ENCODE data around the gene BRD4. TPM values are rescaled to one million over a fixed set of nuclear protein-coding genes. Genes with fewer than 3 reads are reported as not detected.

BRD4 gene
- total RNA-seq, 1 donor from 2014 or later, result 104 TPM

GRCh38 chr19:15276620-15277215 lies 55.6 kb downstream of the BRD4 start:
- Mint-ChIP-seq H3K27me3 (ENCODE audit: low read depth) (no peaks in the 10 kb centered on the region), H3K4me1 (ENCODE audit: low read depth) (peaks cover 66% of the 10 kb centered on the region), H3K4me3 (ENCODE audit: unreplicated experiment) (no peak overlapping the region), H3K9me3 (ENCODE audit: low read depth) (no peaks in the 10 kb centered on the region), H3K36me3 (ENCODE audit: low read depth) (peaks cover 5% of the 10 kb centered on the region), H3K27ac (ENCODE audit: unreplicated experiment) (peak overlapping the region; percentile 66)
- DNase-seq (ENCODE audit: low spot score), result no peak
- no peak for TF ChIP-seq CTCF (IDR thresholded peaks at IDR 0.05)

- TF ChIP-seq CTCF (IDR thresholded peaks at IDR 0.05), result no peak
- Mint-ChIP-seq H3K4me1 (ENCODE audit: low read depth) (peaks cover 49% of the 10 kb centered on the region), H3K4me3 (ENCODE audit: unreplicated experiment) (no peak overlapping the region), H3K9me3 (ENCODE audit: low read depth) (no peaks in the 10 kb centered on the region), H3K27ac (ENCODE audit: unreplicated experiment) (no peak overlapping the region), H3K36me3 (ENCODE audit: low read depth) (peaks cover 27% of the 10 kb centered on the region), H3K27me3 (ENCODE audit: low read depth) (no peaks in the 10 kb centered on the region)
- no peak for DNase-seq (ENCODE audit: low spot score)
Observed at GRCh38 chr19:15274477-15274876, 57.9 kb downstream of the BRD4 start.

- no peak overlapping the region for H3K27ac Mint-ChIP-seq (ENCODE audit: unreplicated experiment)
- H3K27me3 Mint-ChIP-seq (ENCODE audit: low read depth), result no peaks in the 10 kb centered on the region
- H3K9me3 Mint-ChIP-seq (ENCODE audit: low read depth), result no peaks in the 10 kb centered on the region
- TF ChIP-seq CTCF (IDR thresholded peaks at IDR 0.05), result no peak
- H3K4me1 Mint-ChIP-seq (ENCODE audit: low read depth), result peaks cover 58% of the 10 kb centered on the region
- no peak for DNase-seq (ENCODE audit: low spot score)
- peaks cover 39% of the 10 kb centered on the region for H3K36me3 Mint-ChIP-seq (ENCODE audit: low read depth)
- no peak overlapping the region for H3K4me3 Mint-ChIP-seq (ENCODE audit: unreplicated experiment)
Observed at GRCh38 chr19:15269806-15270205, 62.5 kb downstream of the BRD4 start.

- TF ChIP-seq CTCF (IDR thresholded peaks at IDR 0.05), result no peak
- H3K4me1 Mint-ChIP-seq (ENCODE audit: low read depth), result peaks cover 60% of the 10 kb centered on the region
Observed at GRCh38 chr19:15268928-15269253, 63.4 kb downstream of the BRD4 start.

GRCh38 chr19:15268192-15268927 lies 64.0 kb downstream of the BRD4 start:
- Mint-ChIP-seq H3K27ac (ENCODE audit: unreplicated experiment) (peak overlapping the region; percentile 64), H3K27me3 (ENCODE audit: low read depth) (no peaks in the 10 kb centered on the region), H3K4me3 (ENCODE audit: unreplicated experiment) (no peak overlapping the region), H3K36me3 (ENCODE audit: low read depth) (peaks cover 39% of the 10 kb centered on the region), H3K9me3 (ENCODE audit: low read depth) (no peaks in the 10 kb centered on the region), H3K4me1 (ENCODE audit: low read depth) (peaks cover 57% of the 10 kb centered on the region)
- DNase-seq (ENCODE audit: low spot score), result no peak
- no peak for TF ChIP-seq CTCF (IDR thresholded peaks at IDR 0.05)

More at GRCh38 chr19:15268928-15269253, 63.4 kb downstream of the BRD4 start:
- H3K27me3 Mint-ChIP-seq (ENCODE audit: low read depth), result no peaks in the 10 kb centered on the region
- DNase-seq (ENCODE audit: low spot score), result no peak
- H3K36me3 Mint-ChIP-seq (ENCODE audit: low read depth), result peaks cover 39% of the 10 kb centered on the region
- H3K27ac Mint-ChIP-seq (ENCODE audit: unreplicated experiment), result peak overlapping the region; percentile 64
- H3K4me3 Mint-ChIP-seq (ENCODE audit: unreplicated experiment), result no peak overlapping the region
- H3K9me3 Mint-ChIP-seq (ENCODE audit: low read depth), result no peaks in the 10 kb centered on the region

Data from chondrocyte (in vitro differentiated cells).